HepG2 (cell line): ENCODE data around the gene TEKT5. TPM values are rescaled to one million over a fixed set of nuclear protein-coding genes. Genes with fewer than 3 reads are reported as not detected.

ENCODE experiments used
- CTCF ChIP-seq: sonication (generic); formaldehyde crosslinking; IDR thresholded peaks from 2 replicates; pipeline ENCODE4 v1.5.0; 2020; ENCODE audit warnings: mild to moderate bottlenecking, missing genetic modification reagents, moderate library complexity
- GPN1 ChIP-seq: sonication (generic); formaldehyde crosslinking; IDR thresholded peaks from 2 replicates; pipeline ENCODE4 v1.5.1; 2020; ENCODE audit warnings: missing genetic modification reagents, borderline replicate concordance
- GTF3A ChIP-seq: sonication (generic); formaldehyde crosslinking; conservative IDR thresholded peaks from 2 replicates; pipeline ENCODE4 v1.4.0; 2020; ENCODE audit warnings: mild to moderate bottlenecking, missing genetic modification reagents
- KDM5A ChIP-seq: fragments of 200-600 bp; sonication (generic); IDR thresholded peaks from 2 replicates; pipeline ENCODE4 v1.7.0; 2018; ENCODE audit warnings: antibody characterized with exemption, mild to moderate bottlenecking, low read length, borderline replicate concordance
- KLF12 ChIP-seq: sonication (generic); formaldehyde crosslinking; IDR thresholded peaks from 2 replicates; pipeline ENCODE4 v1.4.0; 2020; ENCODE audit warnings: missing genetic modification reagents, borderline replicate concordance
- MAFK ChIP-seq, 2 experiments: IDR thresholded peaks in 1 of 2; conservative IDR thresholded peaks in 1 of 2; 2 replicates each; pipeline ENCODE4 v1.6.1; 2011; ENCODE audit warnings: improper control_type of control experiment in 2 of 2, low read length in 2 of 2
- MIXL1 ChIP-seq: IDR thresholded peaks from 2 replicates; pipeline ENCODE4 v1.6.1; 2016
- NCOR1 ChIP-seq: fragments of 200-600 bp; sonication (generic); IDR thresholded peaks from 2 replicates; pipeline ENCODE4 v1.7.0; 2017; ENCODE audit warnings: antibody characterized with exemption, low read length, borderline replicate concordance
- SIX4 ChIP-seq: sonication (generic); formaldehyde crosslinking; IDR thresholded peaks from 2 replicates; pipeline ENCODE4 v1.4.0; 2020; ENCODE audit warnings: missing genetic modification reagents
- STAT5B ChIP-seq: sonication (generic); formaldehyde crosslinking; IDR thresholded peaks from 2 replicates; pipeline ENCODE4 v1.4.0; 2020; ENCODE audit warnings: missing genetic modification reagents
- TCF7 ChIP-seq: sonication (generic); IDR thresholded peaks from 2 replicates; pipeline ENCODE4 v1.6.1; 2016; ENCODE audit warnings: antibody characterized with exemption, low read depth
- ZNF280B ChIP-seq: sonication (generic); formaldehyde crosslinking; IDR thresholded peaks from 2 replicates; pipeline ENCODE4 v1.5.0; 2020; ENCODE audit warnings: missing genetic modification reagents, mild to moderate bottlenecking, borderline replicate concordance
- ZNF414 ChIP-seq: sonication (generic); formaldehyde crosslinking; IDR thresholded peaks from 2 replicates; pipeline ENCODE4 v1.5.0; 2020; ENCODE audit warnings: missing genetic modification reagents
- ZNF546 ChIP-seq: sonication (generic); formaldehyde crosslinking; conservative IDR thresholded peaks from 2 replicates; pipeline ENCODE4 v1.8.1; 2023; ENCODE audit warnings: mild to moderate bottlenecking, missing genetic modification reagents
- ZNF646 ChIP-seq: sonication (generic); formaldehyde crosslinking; IDR thresholded peaks from 2 replicates; pipeline ENCODE4 v1.9.0; 2021; ENCODE audit warnings: mild to moderate bottlenecking, missing genetic modification reagents
- ZNF691 ChIP-seq: sonication (generic); formaldehyde crosslinking; IDR thresholded peaks from 2 replicates; pipeline ENCODE4 v1.4.0; 2020; ENCODE audit warnings: missing genetic modification reagents, low read depth, mild to moderate bottlenecking, borderline replicate concordance
- ZNF780A ChIP-seq: sonication (generic); formaldehyde crosslinking; IDR thresholded peaks from 2 replicates; pipeline ENCODE4 v1.8.0; 2022; ENCODE audit warnings: mild to moderate bottlenecking, missing genetic modification reagents, moderate library complexity
- polyA plus RNA-seq, 8 experiments: library from polyadenylated mRNA; depleted of rRNA in 3 of 8; stranded (reverse) in 7 of 8; unstranded in 1 of 8; fragments of >200 nt; fragmentation: Illumina TruSeq in 4 of 8; extraction: Trizol in 4 of 8; gene quantifications; 2 replicates each; pipeline versions ENCODE4 v1.2.1 to v1.2.3, GENCODE V29; 2011 to 2016; ENCODE audit warnings: low read depth in 4 of 8, missing spikeins in 1 of 8, mixed read lengths in 1 of 8; ENCODE audit not compliant: insufficient read depth in 1 of 8
- total RNA-seq, 5 experiments: library from RNA; depleted of rRNA; stranded (reverse); fragments of >200 nt; fragmentation: Illumina TruSeq; extraction: Trizol; gene quantifications; 2 replicates each; pipeline ENCODE4 v1.2.3, GENCODE V29; 2016; ENCODE audit warnings: low read depth in 1 of 5

TEKT5 gene
- total and polyA plus RNA-seq, 2 of the 13 experiments (the other 11 are each of a cell fraction or from before 2014, with no cell fraction given) = 0.16 TPM; not detected in 1

GRCh38 chr16:10579965-10580882 lies 114.5 kb downstream of the TEKT5 start, which contains the start of gene EMP2 (continued):
- TF ChIP-seq ZNF414 (CRISPR knock-in tag) (no peak; the same call in 1 of the 2 replicates), SIX4 (peak; percentile 41), MIXL1 (CRISPR knock-in tag) (0 out of 2 replicates have a peak, but pooled peaks have one; percentile 9), TCF7 (no peak), NCOR1 (no peak), STAT5B (peak; percentile 27; the same call in 1 of the 2 replicates), GTF3A (CRISPR knock-in tag) (peak; percentile 96), ZNF780A (no peak; the same call in 1 of the 2 replicates), GPN1 (no peak), KLF12 (peak; percentile 97), ZNF546 (no peak), ZNF280B (peak; percentile 81; the same call in 1 of the 2 replicates), KDM5A (no peak), MAFK (conservative IDR thresholded peaks at IDR 0.05 in 1 of 2, IDR thresholded peaks at IDR 0.05 in 1 of 2; ENCODE audit: low read length in 2 of 2) (no peak), CTCF (CRISPR knock-in tag) (peak; percentile 97), ZNF646 (no peak), ZNF691 (peak; percentile 96)
